HCT116 (cell line): ENCODE data around the gene CDK4. TPM values are rescaled to one million over a fixed set of nuclear protein-coding genes. Genes with fewer than 3 reads are reported as not detected.

Source experiments
- ATAC-seq: fragments of 200-7000 bp; cut with Tn5 transposase; 2 replicates; pipeline ENCODE4 v1.9.1; 2020; ENCODE audit warnings: mild to moderate bottlenecking, moderate library complexity
- BruUV-seq: library from RNA; stranded (reverse); fragments of 400-500 nt; replicated peaks from 2 replicates; lab custom pipeline; 2021; lab: Mats Ljungman, UMichigan
- CTCF ChIA-PET: fragments of 300-600 bp; sonication (Branson Sonifier 250); formaldehyde crosslinking; loops from one replicate; lab custom pipeline; 2021; ENCODE audit warnings: antibody characterized with exemption; lab: Charles Lee
- POLR2A ChIA-PET: fragments of 300-600, 350-600 bp; sonication (Branson Sonifier 250); formaldehyde crosslinking; loops from one replicate; lab custom pipeline; 2021; ENCODE audit warnings: antibody characterized with exemption; lab: Charles Lee
- RAD21 ChIA-PET, 2 experiments: fragments of 300-600 bp; sonication (Branson Sonifier 250); formaldehyde crosslinking; loops; one replicate each; lab custom pipeline; 2023; ENCODE audit warnings: low total read pairs in 2 of 2; ENCODE audit not compliant: uncharacterized antibody in 2 of 2, unreplicated experiment in 2 of 2, low non-redundant PET in 1 of 2; lab: Charles Lee
- DNase-seq: peaks from one replicate; pipeline ENCODE4 v3.0.0-alpha.2; 2010; ENCODE audit warnings: low read depth, low spot score
- H2AFZ ChIP-seq: fragments of 200-600 bp; shearing (Covaris generic), sonication (generic); 2 replicates; pipeline ENCODE4 v1.6.1; 2017; ENCODE audit warnings: low read depth, mixed run types, mixed read lengths, antibody characterized with exemption, low read length; ENCODE audit not compliant: poor library complexity, severe bottlenecking
- H3K27ac ChIP-seq: 2 replicates; pipeline ENCODE4 v1.5.1; 2012; ENCODE audit warnings: low read depth, low read length
- H3K27me3 ChIP-seq: fragments of 200-600 bp; sonication (generic); 2 replicates; pipeline ENCODE4 v1.6.1; 2016; ENCODE audit warnings: mixed run types, low read length, mixed read lengths; ENCODE audit not compliant: insufficient read depth
- H3K36me3 ChIP-seq, 2 experiments: fragments of 200-500 bp in 1 of 2; fragments of 200-600 bp in 1 of 2; sonication (Bioruptor generic) in 1 of 2; sonication (generic) in 1 of 2; 2 replicates each; pipeline versions ENCODE4 v1.5.1 to v1.6.1; 2014 to 2016; ENCODE audit warnings: low read length in 2 of 2, inconsistent platforms in 1 of 2, mixed read lengths in 1 of 2, mixed run types in 1 of 2; ENCODE audit not compliant: insufficient read depth in 2 of 2, control insufficient read depth in 1 of 2
- H3K4me1 ChIP-seq, 2 experiments: fragments of 200-600 bp in 1 of 2; sonication (generic) in 1 of 2; 2 replicates each; pipeline versions ENCODE4 v1.5.1 to v1.6.1; 2012 to 2017; ENCODE audit warnings: low read length in 2 of 2, inconsistent platforms in 1 of 2, mild to moderate bottlenecking in 1 of 2, mixed read lengths in 1 of 2, mixed run types in 1 of 2, moderate library complexity in 1 of 2; ENCODE audit not compliant: insufficient read depth in 2 of 2, control insufficient read depth in 1 of 2
- H3K4me2 ChIP-seq: fragments of 200-600 bp; sonication (generic); 2 replicates; pipeline ENCODE4 v1.6.1; 2017; ENCODE audit warnings: mixed run types, low read length, mixed read lengths
- H3K4me3 ChIP-seq, 2 experiments: fragments of 200-600 bp in 1 of 2; sonication (generic) in 1 of 2; replicated peaks in 1 of 2; 2 replicates each; pipeline ENCODE4 v1.5.1; 2011 to 2016; ENCODE audit warnings: low read length in 2 of 2, control low read depth in 1 of 2, low read depth in 1 of 2, mild to moderate bottlenecking in 1 of 2, mixed read lengths in 1 of 2, mixed run types in 1 of 2
- H3K79me2 ChIP-seq: fragments of 200-600 bp; sonication (generic); 2 replicates; pipeline ENCODE4 v1.6.1; 2017; ENCODE audit warnings: mild to moderate bottlenecking, mixed run types, low read length, moderate library complexity, mixed read lengths; ENCODE audit not compliant: insufficient read depth
- H3K9ac ChIP-seq: fragments of 200-600 bp; sonication (generic); 2 replicates; pipeline ENCODE4 v1.6.1; 2016; ENCODE audit warnings: low read length, mixed read lengths
- H3K9me2 ChIP-seq: fragments of 200-600 bp; sonication (generic), shearing (Covaris generic); 2 replicates; pipeline ENCODE4 v1.6.1; 2017; ENCODE audit warnings: mixed run types, mild to moderate bottlenecking, moderate library complexity; ENCODE audit not compliant: insufficient read depth
- H3K9me3 ChIP-seq, 2 experiments: fragments of 200-500 bp in 1 of 2; fragments of 200-600 bp in 1 of 2; sonication (Bioruptor generic) in 1 of 2; sonication (generic) in 1 of 2; 2 replicates each; pipeline ENCODE4 v1.6.1; 2014 to 2017; ENCODE audit warnings: low read length in 2 of 2, mixed read lengths in 2 of 2, inconsistent platforms in 1 of 2, low read depth in 1 of 2, mild to moderate bottlenecking in 1 of 2, mixed run types in 1 of 2, moderate library complexity in 1 of 2; ENCODE audit not compliant: control insufficient read depth in 1 of 2, insufficient read depth in 1 of 2
- H4K20me1 ChIP-seq: fragments of 200-600 bp; sonication (generic), shearing (Covaris generic); 2 replicates; pipeline ENCODE4 v1.6.1; 2017; ENCODE audit warnings: mixed run types, mild to moderate bottlenecking, moderate library complexity; ENCODE audit not compliant: insufficient read depth
- FOSL1 ChIP-seq: IDR thresholded peaks from 2 replicates; pipeline ENCODE4 v1.6.1; 2012; ENCODE audit warnings: low read depth
- JUND ChIP-seq: IDR thresholded peaks from 2 replicates; pipeline ENCODE4 v1.6.1; 2012
- POLR2A ChIP-seq: IDR thresholded peaks from 2 replicates; pipeline ENCODE4 v1.7.0; 2011; ENCODE audit warnings: borderline replicate concordance; ENCODE audit not compliant: insufficient read depth, insufficient read length; ENCODE audit errors: extremely low read depth
- POLR2AphosphoS5 ChIP-seq: IDR thresholded peaks from 2 replicates; pipeline ENCODE4 v1.6.1; 2011; ENCODE audit warnings: mild to moderate bottlenecking, low read depth, low read length, moderate library complexity
- RAD21 ChIP-seq: IDR thresholded peaks from 2 replicates; pipeline ENCODE4 v1.6.1; 2012; ENCODE audit warnings: low read depth, mild to moderate bottlenecking
- SIN3A ChIP-seq: IDR thresholded peaks from 2 replicates; pipeline ENCODE4 v1.6.1; 2012; ENCODE audit warnings: low read depth
- SP1 ChIP-seq: IDR thresholded peaks from 2 replicates; pipeline ENCODE4 v1.6.1; 2012; ENCODE audit warnings: low read depth
- ZFX ChIP-seq: fragments of 450-650 bp; IDR thresholded peaks from 2 replicates; pipeline ENCODE4 v1.6.1; 2017
- intact Hi-C: fragments of 100-400 bp; cut with micrococcal nuclease; formaldehyde crosslinking; loops from 2 replicates; pipeline ENCODE4 v1.10.0; 2022
- total RNA-seq: library from RNA; stranded (reverse); gene quantifications from one replicate; pipeline ENCODE4 v1.2.1, GENCODE V29; 2021; ENCODE audit not compliant: unreplicated experiment
- TF ChIP-seq, protein P1 (sequence below), 3 experiments: fragments of 200-600 bp in 1 of 3; sonication (generic) in 1 of 3; IDR thresholded peaks in 2 of 3; conservative IDR thresholded peaks in 1 of 3; 2 replicates each; pipeline ENCODE4 v1.5.1; 2012 to 2017; ENCODE audit warnings: low read depth in 2 of 3, low read length in 2 of 3, antibody characterized with exemption in 1 of 3, borderline replicate concordance in 1 of 3, control low read depth in 1 of 3, mild to moderate bottlenecking in 1 of 3, mixed read lengths in 1 of 3, mixed run types in 1 of 3, moderate library complexity in 1 of 3; ENCODE audit not compliant: insufficient read depth in 1 of 3

Gene CDK4
- total RNA-seq, 1 experiment from 2014 or later = 206 TPM

DNA sequence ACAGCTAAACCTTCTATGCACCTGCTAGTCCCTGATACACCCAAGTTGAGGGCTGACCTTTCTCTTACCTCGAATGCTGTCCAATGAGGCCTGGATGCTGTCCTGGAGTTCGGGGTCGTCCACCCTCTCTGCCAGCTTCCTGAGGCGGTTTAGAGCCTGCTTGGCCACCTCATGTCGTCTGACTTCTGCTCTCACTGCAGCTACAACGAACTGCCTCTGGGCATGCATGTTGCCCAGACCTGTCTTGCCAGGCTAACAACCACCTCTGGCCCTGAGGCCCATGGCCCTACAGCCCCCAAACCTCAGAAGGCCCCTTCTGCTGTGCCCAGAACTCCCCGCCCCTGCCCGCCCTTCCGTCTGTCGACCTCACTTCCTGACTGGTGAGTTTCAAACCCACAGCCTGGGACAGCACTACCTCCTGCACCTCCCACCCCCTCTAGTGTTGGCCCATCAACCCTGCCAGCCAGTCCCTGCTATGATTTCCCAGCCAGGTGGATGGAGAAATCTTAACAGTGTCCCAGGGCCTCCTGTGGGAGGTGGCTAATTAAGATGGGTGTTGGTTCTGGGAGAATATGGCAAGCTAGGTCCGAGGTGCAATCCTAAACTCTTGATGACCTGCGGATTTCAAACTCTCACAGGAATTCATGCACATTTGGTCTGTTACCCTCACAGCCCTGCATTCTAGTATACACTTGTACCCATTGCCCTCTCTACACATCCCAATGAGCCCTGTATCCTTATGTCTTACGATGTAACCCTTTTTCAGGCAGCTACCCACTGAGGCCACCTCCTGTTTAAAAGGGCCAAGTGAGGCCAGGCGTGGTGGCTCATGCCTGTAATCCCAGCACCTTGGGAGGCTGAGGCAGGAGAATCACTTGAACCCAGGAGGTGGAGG, 10.0 kb downstream of the CDK4 start:
- Histone ChIP-seq H3K79me2 (no peaks in the 10 kb centered on the region), H3K9ac (peak overlapping the region; percentile 69), H3K9me3 (no peaks in the 10 kb centered on the region), H4K20me1 (no peaks in the 10 kb centered on the region), H3K4me3 (peak overlapping the region; percentile 71 to 79), H3K36me3 (peaks cover 4 to 6% of the 10 kb centered on the region in 2 experiments; a peak in 3 of 4 replicates), H3K4me1 (peaks cover 10 to 36% of the 10 kb centered on the region in 2 experiments; a peak in 3 of 4 replicates), H3K4me2 (peak overlapping the region; percentile 87), H3K9me2 (no peaks in the 10 kb centered on the region), H2AFZ (no peak overlapping the region), H3K27me3 (no peaks in the 10 kb centered on the region), H3K27ac (peak overlapping the region; percentile 46)
- no TSS peak for BruUV-seq
- ChIA-PET RAD21 (interaction anchor here (0.6 to 1.4 kb wide), 2 partner anchors 45 to 159 kb away, joined by 3 read pairs; no protein-coding TSS in a partner anchor), CTCF (interaction anchor here (1.2 to 1.8 kb wide), 3 partner anchors 15 to 159 kb away, joined by 7 to 13 read pairs (median 11); no protein-coding TSS in a partner anchor), POLR2A (interaction anchor here (0.8 to 1.9 kb wide), 2 partner anchors 16 to 24 kb away, joined by 3 to 5 read pairs; no protein-coding TSS in a partner anchor)
- intact Hi-C loops = loop anchor here (1.0 to 2.0 kb wide), 2 partner anchors 15 to 159 kb away; no protein-coding TSS in a partner anchor
- DNase-seq = peak; percentile 81
- TF ChIP-seq SIN3A (peak; percentile 63; the same call in 1 of the 2 replicates), RAD21 (peak; percentile 70), FOSL1 (no peak), POLR2A (peak; percentile 63), JUND (no peak), SP1 (no peak), POLR2AphosphoS5 (peak; percentile 73), ZFX (peak; percentile 28)
- TF ChIP-seq, protein P1, sequence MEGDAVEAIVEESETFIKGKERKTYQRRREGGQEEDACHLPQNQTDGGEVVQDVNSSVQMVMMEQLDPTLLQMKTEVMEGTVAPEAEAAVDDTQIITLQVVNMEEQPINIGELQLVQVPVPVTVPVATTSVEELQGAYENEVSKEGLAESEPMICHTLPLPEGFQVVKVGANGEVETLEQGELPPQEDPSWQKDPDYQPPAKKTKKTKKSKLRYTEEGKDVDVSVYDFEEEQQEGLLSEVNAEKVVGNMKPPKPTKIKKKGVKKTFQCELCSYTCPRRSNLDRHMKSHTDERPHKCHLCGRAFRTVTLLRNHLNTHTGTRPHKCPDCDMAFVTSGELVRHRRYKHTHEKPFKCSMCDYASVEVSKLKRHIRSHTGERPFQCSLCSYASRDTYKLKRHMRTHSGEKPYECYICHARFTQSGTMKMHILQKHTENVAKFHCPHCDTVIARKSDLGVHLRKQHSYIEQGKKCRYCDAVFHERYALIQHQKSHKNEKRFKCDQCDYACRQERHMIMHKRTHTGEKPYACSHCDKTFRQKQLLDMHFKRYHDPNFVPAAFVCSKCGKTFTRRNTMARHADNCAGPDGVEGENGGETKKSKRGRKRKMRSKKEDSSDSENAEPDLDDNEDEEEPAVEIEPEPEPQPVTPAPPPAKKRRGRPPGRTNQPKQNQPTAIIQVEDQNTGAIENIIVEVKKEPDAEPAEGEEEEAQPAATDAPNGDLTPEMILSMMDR (IDR thresholded peaks at IDR 0.05 in 2 of 3, conservative IDR thresholded peaks at IDR 0.05 in 1 of 3; ENCODE audit: borderline replicate concordance in 1 of 3, insufficient read depth in 1 of 3, low read depth in 2 of 3, low read length in 2 of 3) = peak; percentile 47 to 71 (median 70); a peak in 5 of 6 replicates
- peak; percentile 77 for ATAC-seq
